T-cell (primary cell): ENCODE data around the gene TSKU. TPM values are rescaled to one million over a fixed set of nuclear protein-coding genes. Genes with fewer than 3 reads are reported as not detected.
A peak's percentile ranks its signal among the peaks of the same experiment; 100 is the strongest.

Experiments used
- ATAC-seq, 4 experiments: fragments of 200-7000 bp in 3 of 4; fragments of 150-1000 bp in 1 of 4; cut with Tn5 transposase; replicated peaks in 1 of 4; 1 replicate in 3 of 4; 2 replicates in 1 of 4; pipeline ENCODE4 v1.10.0; 2021; ENCODE audit warnings: moderate library complexity in 3 of 4, mild to moderate bottlenecking in 2 of 4, moderate number of reproducible peaks in 1 of 4
- CTCF ChIA-PET, 2 donors: fragments of 300-600 bp; sonication (Branson Sonifier 250); formaldehyde crosslinking; loops; one replicate each; lab custom pipeline; 2022; ENCODE audit warnings: antibody characterized with exemption in 2 of 2; lab: Charles Lee
- POLR2A ChIA-PET, 2 donors: fragments of 300-600 bp; sonication (Branson Sonifier 250); formaldehyde crosslinking; loops; one replicate each; lab custom pipeline; 2022; ENCODE audit warnings: antibody characterized with exemption in 2 of 2; lab: Charles Lee
- DNase-seq, 35 experiments: peaks; one replicate each; pipeline versions ENCODE4 v3.0.0 to v3.0.0-alpha.2; 2013 to 2023
- H3K27ac ChIP-seq: one replicate; pipeline ENCODE4 v1.5.1; 2013; ENCODE audit warnings: low read length
- H3K27me3 ChIP-seq, 2 experiments: replicated peaks in 1 of 2; 1 replicate in 1 of 2; 2 replicates in 1 of 2; pipeline versions ENCODE4 v1.6.1 to v1.7.0; 2013; ENCODE audit warnings: low read length in 1 of 2, mixed read lengths in 1 of 2; ENCODE audit not compliant: control insufficient read depth in 2 of 2, insufficient read depth in 2 of 2; ENCODE audit errors: extremely low read depth in 1 of 2
- H3K36me3 ChIP-seq, 2 donors: 1 replicate in 1 of 2; 2 replicates in 1 of 2; pipeline versions ENCODE4 v1.6.1 to v1.7.0; 2013; ENCODE audit warnings: low read length in 1 of 2; ENCODE audit not compliant: control insufficient read depth in 2 of 2, insufficient read depth in 1 of 2; ENCODE audit errors: extremely low read depth in 1 of 2
- H3K4me1 ChIP-seq, 2 experiments: 1 replicate in 1 of 2; 2 replicates in 1 of 2; pipeline versions ENCODE4 v1.6.1 to v1.7.0; 2013; ENCODE audit warnings: low read length in 2 of 2, mixed read lengths in 1 of 2; ENCODE audit not compliant: insufficient read depth in 2 of 2, control insufficient read depth in 1 of 2; ENCODE audit errors: extremely low read depth in 1 of 2
- H3K4me3 ChIP-seq, 2 donors: 1 replicate in 1 of 2; 2 replicates in 1 of 2; pipeline versions ENCODE4 v1.5.1 to v1.7.0; 2013; ENCODE audit warnings: mild to moderate bottlenecking in 2 of 2, low read length in 1 of 2, moderate library complexity in 1 of 2; ENCODE audit not compliant: control insufficient read depth in 1 of 2; ENCODE audit errors: extremely low read depth in 1 of 2
- H3K9me3 ChIP-seq: 2 replicates; pipeline ENCODE4 v1.7.0; 2013
- H3K27ac Mint-ChIP-seq, 2 donors: one replicate each; pipeline ENCODE4 v1.8.0; 2020 to 2021; ENCODE audit warnings: mild to moderate bottlenecking in 2 of 2, mixed read lengths in 2 of 2
- H3K27me3 Mint-ChIP-seq, 2 donors: one replicate each; pipeline ENCODE4 v1.8.0; 2021 to 2022; ENCODE audit warnings: mixed read lengths in 2 of 2
- H3K36me3 Mint-ChIP-seq: one replicate; pipeline ENCODE4 v1.8.0; 2021; ENCODE audit warnings: mixed read lengths
- H3K4me1 Mint-ChIP-seq, 3 donors: one replicate each; pipeline ENCODE4 v1.8.0; 2020 to 2022; ENCODE audit warnings: mixed read lengths in 3 of 3, mild to moderate bottlenecking in 1 of 3
- H3K4me3 Mint-ChIP-seq, 3 donors: one replicate each; pipeline ENCODE4 v1.8.0; 2020 to 2022; ENCODE audit warnings: mild to moderate bottlenecking in 3 of 3, mixed read lengths in 3 of 3, moderate library complexity in 3 of 3
- H3K9me3 Mint-ChIP-seq, 3 donors: one replicate each; pipeline ENCODE4 v1.8.0; 2020 to 2022; ENCODE audit warnings: mixed read lengths in 3 of 3
- WGBS: methylation state at CpG from one replicate; pipeline ENCODE4 v1.1.5; 2013; ENCODE audit warnings: missing lambda C conversion rate; ENCODE audit not compliant: insufficient coverage; 5-methylcytosine and 5-hydroxymethylcytosine counted together
- total RNA-seq, 35 experiments: library from RNA in 6 of 35; stranded (reverse) in 6 of 35; fragments of 120-200 nt in 1 of 35; gene quantifications; one replicate each; pipeline versions ENCODE4 v1.2.1 to v1.2.4 and lab custom pipeline; 2013 to 2026

TSKU gene
- total RNA-seq, 5 donors from 2014 or later (not counting 1 experiment from before 2014, with no cell fraction given): 0.23 to 0.47 (median 0.32) TPM; not detected in 2

DNA sequence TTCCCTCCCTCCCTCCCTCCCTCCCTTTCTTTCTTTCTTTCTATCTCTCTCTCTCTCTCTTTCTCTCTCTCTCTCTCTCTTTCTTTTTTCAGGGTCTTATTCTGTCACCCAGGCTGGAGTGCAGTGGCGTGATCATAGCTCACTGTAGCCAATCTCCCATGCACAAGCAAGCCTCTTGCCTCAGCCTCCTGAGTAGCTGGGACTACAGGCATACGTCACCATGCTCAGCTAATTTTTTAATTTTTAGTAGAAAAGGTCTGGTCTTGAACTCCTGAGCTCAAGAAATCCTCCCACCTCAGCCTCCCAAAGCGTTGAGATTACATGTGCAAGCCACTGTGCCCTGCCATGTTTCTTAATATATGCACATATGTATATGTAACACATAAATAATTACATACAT lies 19.0 kb downstream of the TSKU start:
- Histone ChIP-seq H3K36me3 (no peaks in the 10 kb centered on the region), H3K27ac (no peak overlapping the region), H3K4me1 (peaks cover 17 to 41% of the 10 kb centered on the region in 2 experiments), H3K4me3 (no peak overlapping the region), H3K27me3 (peaks cover 0 to 25% of the 10 kb centered on the region in 2 experiments), H3K9me3 (no peaks in the 10 kb centered on the region)
- no peak for ATAC-seq
- Mint-ChIP-seq H3K4me3 (no peak overlapping the region), H3K36me3 (no peaks in the 10 kb centered on the region), H3K27me3 (peaks cover 4 to 29% of the 10 kb centered on the region in 2 donors), H3K27ac (no peak overlapping the region), H3K9me3 (no peaks in the 10 kb centered on the region), H3K4me1 (peaks cover 32 to 33% (median 32%) of the 10 kb centered on the region in 3 donors)
- POLR2A ChIA-PET: no interaction called here
- no peak for DNase-seq
- CTCF ChIA-PET: interaction anchor here (0.9 to 1.6 kb wide), 3 partner anchors 80 to 118 kb away, joined by 3 to 5 read pairs (median 5); no protein-coding TSS in a partner anchor
- 88% methylated on average over 1 of the region's 3 CpGs for WGBS

DNA sequence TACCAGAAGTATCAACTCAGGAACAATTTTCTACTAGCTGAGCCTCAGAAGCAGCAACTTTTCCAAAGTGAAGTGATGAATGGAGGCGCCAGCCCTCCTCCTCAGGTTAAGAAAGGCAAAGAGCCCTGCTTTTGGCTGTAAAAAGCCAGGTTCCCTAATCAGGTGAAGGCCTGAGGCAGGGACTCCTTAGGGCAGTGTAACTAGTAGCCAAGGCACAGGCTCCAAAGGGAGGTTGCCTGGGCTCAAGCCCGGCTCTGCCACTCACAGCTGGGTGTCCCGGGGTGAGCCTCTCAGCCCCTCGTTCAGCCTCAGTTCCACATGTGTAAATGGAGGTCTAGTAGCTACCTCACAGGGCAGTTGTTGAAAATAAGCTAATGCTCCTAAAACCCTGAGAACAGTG lies 19.5 kb downstream of the TSKU start:
- ChIA-PET POLR2A (no interaction called here), CTCF (interaction anchor here in 1 of 2 donors (1.6 kb wide), 1 partner anchor 81 kb away, joined by 5 read pairs; no protein-coding TSS in a partner anchor)
- peaks cover 17 to 46% of the 10 kb centered on the region in 2 experiments for H3K4me1 ChIP-seq
- H3K36me3 ChIP-seq: no peaks in the 10 kb centered on the region
- no peaks in the 10 kb centered on the region for H3K9me3 Mint-ChIP-seq
- no peak overlapping the region for H3K4me3 ChIP-seq
- H3K9me3 ChIP-seq: no peaks in the 10 kb centered on the region
- H3K4me3 Mint-ChIP-seq: no peak overlapping the region
- 83% methylated on average over 2 of the region's 4 CpGs for WGBS
- ATAC-seq (no peak), DNase-seq (no peak)
- H3K36me3 Mint-ChIP-seq: no peaks in the 10 kb centered on the region
- H3K27me3 ChIP-seq: peaks cover 0 to 30% of the 10 kb centered on the region in 2 experiments
- H3K27me3 Mint-ChIP-seq: peaks cover 4 to 33% of the 10 kb centered on the region in 2 donors
- H3K4me1 Mint-ChIP-seq: peaks cover 32 to 37% (median 32%) of the 10 kb centered on the region in 3 donors
- no peak overlapping the region for H3K27ac Mint-ChIP-seq
- H3K27ac ChIP-seq: no peak overlapping the region

DNA sequence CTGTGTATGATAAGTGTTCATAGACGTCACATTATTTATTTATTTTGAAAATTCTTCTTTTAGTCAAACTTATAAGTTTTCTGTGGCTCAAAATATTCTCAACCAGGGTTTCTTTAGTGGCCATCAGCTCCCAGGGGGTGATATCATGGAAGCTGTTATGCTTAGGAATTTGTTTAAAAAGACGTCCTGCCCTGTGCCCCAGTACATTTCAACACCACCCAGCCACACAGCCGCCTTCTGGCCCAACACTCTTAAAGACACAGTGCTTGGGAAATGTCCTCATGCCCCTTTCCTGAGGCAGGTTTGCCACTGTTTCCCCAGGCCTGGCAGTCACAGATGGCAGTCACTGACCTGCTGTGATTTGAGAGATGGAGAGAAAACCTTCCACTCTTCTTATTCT lies 19.9 kb downstream of the TSKU start:
- ATAC-seq (no peak), DNase-seq (no peak)
- Mint-ChIP-seq H3K4me1 (peaks cover 32 to 37% (median 32%) of the 10 kb centered on the region in 3 donors), H3K36me3 (no peaks in the 10 kb centered on the region), H3K27ac (no peak overlapping the region), H3K4me3 (no peak overlapping the region), H3K9me3 (no peaks in the 10 kb centered on the region), H3K27me3 (peaks cover 4 to 34% of the 10 kb centered on the region in 2 donors)
- Histone ChIP-seq H3K4me3 (no peak overlapping the region), H3K36me3 (no peaks in the 10 kb centered on the region), H3K27me3 (peaks cover 0 to 34% of the 10 kb centered on the region in 2 experiments), H3K4me1 (peaks cover 17 to 46% of the 10 kb centered on the region in 2 experiments), H3K27ac (no peak overlapping the region), H3K9me3 (no peaks in the 10 kb centered on the region)
- ChIA-PET CTCF (interaction anchor here in 1 of 2 donors (1.6 kb wide), 1 partner anchor 81 kb away, joined by 5 read pairs; no protein-coding TSS in a partner anchor), POLR2A (no interaction called here)
- no CpG with 5 or more reads among the region's 3 CpGs for WGBS

DNA sequence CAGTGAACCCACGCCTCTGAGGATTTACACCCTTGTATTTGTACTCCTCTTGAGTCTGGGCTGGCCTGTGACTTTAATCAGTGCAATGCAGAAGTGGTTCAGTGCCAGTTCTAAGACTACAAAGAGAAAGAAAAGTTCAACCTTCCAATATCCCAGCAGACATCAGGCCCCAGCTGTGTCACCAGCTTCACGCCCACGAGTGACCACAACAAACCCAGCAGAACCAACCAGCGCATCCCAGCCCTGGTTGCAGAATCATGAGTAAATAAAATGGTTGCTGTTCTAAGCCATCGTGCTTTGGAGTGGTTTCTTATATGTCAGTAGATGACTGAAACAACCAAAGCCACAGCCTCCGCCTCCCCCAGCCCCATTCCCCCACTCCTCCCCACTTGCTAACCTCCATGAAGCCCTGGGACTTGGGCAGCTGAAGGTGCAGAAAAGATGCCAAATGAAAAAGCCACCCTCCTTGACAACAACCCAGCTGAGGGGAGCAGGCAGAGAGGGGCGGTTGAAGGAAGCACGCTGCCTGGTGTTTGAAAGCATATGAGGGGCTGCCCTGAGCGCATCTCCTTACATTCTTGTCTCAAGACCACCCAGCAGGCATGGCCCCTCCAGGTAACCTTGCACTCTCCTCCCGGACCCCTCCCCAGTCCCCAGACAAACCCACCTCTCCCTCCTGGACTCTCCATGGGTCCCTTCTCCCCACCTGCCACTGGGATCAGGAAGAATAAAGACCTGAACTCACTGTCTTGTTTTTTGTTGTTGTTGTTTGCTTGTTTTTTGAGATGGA lies 20.9 kb downstream of the TSKU start:
- CTCF ChIA-PET: interaction anchor here in 1 of 2 donors (0.6 kb wide), 1 partner anchor 577 kb away, joined by 4 read pairs; no protein-coding TSS in a partner anchor
- H3K27me3 Mint-ChIP-seq: peaks cover 4 to 36% of the 10 kb centered on the region in 2 donors

DNA sequence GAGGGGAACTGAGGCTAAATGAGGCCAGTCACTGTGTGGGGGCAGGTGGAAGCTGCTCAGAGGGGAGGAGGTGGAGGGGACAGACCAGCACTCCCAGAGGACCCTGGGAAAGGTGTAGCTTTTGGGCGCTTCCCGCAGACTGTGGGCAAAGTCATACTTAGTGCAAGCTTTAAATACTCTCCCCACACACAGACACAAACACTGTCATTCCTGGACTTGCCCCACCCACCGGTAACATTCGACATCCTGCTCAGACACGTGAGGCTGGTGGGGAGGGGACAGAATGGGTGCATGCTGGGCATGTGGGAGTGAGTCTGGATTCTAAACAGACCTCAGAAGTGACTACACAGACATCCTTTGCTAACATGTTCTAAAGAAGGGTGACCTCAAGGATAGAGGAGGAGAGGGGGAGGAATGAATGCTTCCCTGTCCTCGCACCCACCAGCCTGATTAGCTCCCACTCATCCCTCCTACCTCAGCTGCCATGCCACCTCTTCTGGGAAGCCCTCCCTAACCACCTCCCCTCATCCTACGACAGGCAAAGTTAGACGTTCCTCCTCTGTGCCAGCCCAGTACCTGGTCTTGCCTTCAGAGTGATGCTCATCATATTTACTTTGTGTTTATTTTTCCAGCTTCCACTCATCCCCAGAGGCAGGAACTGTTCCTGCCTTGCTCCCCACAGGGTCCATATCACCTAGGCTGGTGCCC lies 22.2 kb downstream of the TSKU start:
- Mint-ChIP-seq H3K4me3 (no peak overlapping the region), H3K4me1 (peaks cover 24 to 31% (median 27%) of the 10 kb centered on the region in 3 donors), H3K9me3 (no peaks in the 10 kb centered on the region), H3K36me3 (no peaks in the 10 kb centered on the region), H3K27me3 (peaks cover 4 to 36% of the 10 kb centered on the region in 2 donors), H3K27ac (no peak overlapping the region)
- DNase-seq (peak in 7 of 35 experiments; percentile 12 to 35 (median 15)), ATAC-seq (peak in 3 of 4 experiments; percentile 23 to 53 (median 41))
- H3K27me3 ChIP-seq: peaks cover 0 to 37% of the 10 kb centered on the region in 2 experiments
- no peak overlapping the region for H3K27ac ChIP-seq
- ChIA-PET CTCF (interaction anchor here in 1 of 2 donors (0.6 to 0.9 kb wide), 3 partner anchors 114 to 286 kb away, joined by 3 to 5 read pairs (median 3); no protein-coding TSS in a partner anchor), POLR2A (no interaction called here)
- 100% methylated on average over 1 of the region's 8 CpGs for WGBS
- no peaks in the 10 kb centered on the region for H3K9me3 ChIP-seq
- H3K36me3 ChIP-seq: no peaks in the 10 kb centered on the region
- H3K4me1 ChIP-seq: peaks cover 13 to 32% of the 10 kb centered on the region in 2 experiments
- no peak overlapping the region for H3K4me3 ChIP-seq

More for the DNA sequence above, 20.9 kb downstream of the TSKU start:
- peaks cover 17 to 42% of the 10 kb centered on the region in 2 experiments for H3K4me1 ChIP-seq
- 33% methylated on average over 1 of the region's 10 CpGs for WGBS
- POLR2A ChIA-PET: no interaction called here
- peaks cover 27 to 35% (median 32%) of the 10 kb centered on the region in 3 donors for H3K4me1 Mint-ChIP-seq
- ATAC-seq (peak in 1 of 4 experiments; percentile 79), DNase-seq (peak in 24 of 35 experiments; percentile 13 to 64 (median 30))
- no peaks in the 10 kb centered on the region for H3K9me3 Mint-ChIP-seq
- H3K36me3 ChIP-seq: no peaks in the 10 kb centered on the region
- H3K4me3 ChIP-seq: no peak overlapping the region
- no peaks in the 10 kb centered on the region for H3K9me3 ChIP-seq
- no peak overlapping the region for H3K27ac ChIP-seq
- peak overlapping the region in 1 of 3 donors; percentile 32 for H3K4me3 Mint-ChIP-seq
- peaks cover 0 to 37% of the 10 kb centered on the region in 2 experiments for H3K27me3 ChIP-seq
- peak overlapping the region in 1 of 2 donors; percentile 8 for H3K27ac Mint-ChIP-seq
- H3K36me3 Mint-ChIP-seq: no peaks in the 10 kb centered on the region

DNA sequence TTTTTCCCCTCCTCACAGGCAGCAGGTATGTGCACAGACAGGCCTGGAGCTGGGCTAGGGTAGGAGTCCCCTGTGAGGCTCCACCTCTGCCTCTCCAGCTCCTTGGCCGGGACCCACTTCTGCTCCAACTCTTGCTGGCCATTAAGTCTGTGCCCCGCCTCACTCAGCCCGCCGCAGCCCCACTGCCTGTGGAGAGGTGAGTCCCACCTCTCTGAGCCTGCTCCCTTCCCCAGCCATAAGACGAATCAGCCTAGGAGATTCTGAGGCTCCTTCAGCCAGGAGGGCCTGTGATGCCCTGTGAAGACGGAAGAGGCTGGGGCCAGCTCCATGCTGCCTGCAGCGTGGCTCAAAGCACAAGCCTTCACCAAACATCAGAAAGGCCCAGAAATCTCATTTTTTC lies 23.0 kb downstream of the TSKU start:
- Histone ChIP-seq H3K36me3 (no peaks in the 10 kb centered on the region), H3K27ac (no peak overlapping the region), H3K9me3 (no peaks in the 10 kb centered on the region), H3K27me3 (peaks cover 0 to 37% of the 10 kb centered on the region in 2 experiments), H3K4me3 (no peak overlapping the region), H3K4me1 (peaks cover 13 to 32% of the 10 kb centered on the region in 2 experiments)
- H3K27me3 Mint-ChIP-seq: peaks cover 4 to 36% of the 10 kb centered on the region in 2 donors
- 80% methylated on average over 2 of the region's 7 CpGs for WGBS
- H3K4me3 Mint-ChIP-seq: no peak overlapping the region
- H3K4me1 Mint-ChIP-seq: peaks cover 26 to 34% (median 30%) of the 10 kb centered on the region in 3 donors
- no peaks in the 10 kb centered on the region for H3K36me3 Mint-ChIP-seq
- CTCF ChIA-PET: interaction anchor here in 1 of 2 donors (0.6 to 0.9 kb wide), 2 partner anchors 131 to 285 kb away, joined by 3 read pairs; no protein-coding TSS in a partner anchor
- H3K27ac Mint-ChIP-seq: no peak overlapping the region
- ATAC-seq (no peak), DNase-seq (no peak)
- POLR2A ChIA-PET: no interaction called here
- no peaks in the 10 kb centered on the region for H3K9me3 Mint-ChIP-seq
